Thyroid gland (tissue), 4 donors: ENCODE measurements around the gene SPATA12.

Experiments used
- CTCF ChIP-seq, 6 experiments: fragments of 200-600 bp in 3 of 6; fragments of 450-650 bp in 3 of 6; sonication (generic) in 3 of 6; IDR thresholded peaks; one replicate each; pipeline ENCODE4 v1.5.1; 2016 to 2019; ENCODE audit warnings: antibody characterized with exemption in 6 of 6, mild to moderate bottlenecking in 2 of 6, inconsistent platforms in 1 of 6, moderate library complexity in 1 of 6
- POLR2A ChIP-seq, 2 donors: fragments of 450-650 bp; IDR thresholded peaks; one replicate each; pipeline ENCODE4 v1.6.1; 2017; ENCODE audit warnings: antibody characterized with exemption in 2 of 2, mild to moderate bottlenecking in 2 of 2, moderate library complexity in 1 of 2

- peak in 1 of 6 experiments; percentile 14 for TF ChIP-seq CTCF (IDR thresholded peaks at IDR 0.05)
- TF ChIP-seq POLR2A (IDR thresholded peaks at IDR 0.05) = peak in 1 of 2 donors; percentile 32
Observed at GRCh38 chr3:57078635-57079473, 18.4 kb downstream of the SPATA12 start.
